GM06990 (cell line): ENCODE measurements around the gene GSX1.
"Not testable (repeated sequence)": the region's sequence is repeated elsewhere in the genome, so short reads cannot be mapped to it uniquely, and the experiment has no call there.

Experiments used
- DNase-seq: peaks from one replicate; pipeline ENCODE4 v3.0.0-alpha.2; 2011; ENCODE audit not compliant: insufficient read length; ENCODE audit errors: extremely low read depth
- H3K27me3 ChIP-seq: replicated peaks from 2 replicates; pipeline ENCODE4 v1.6.0; 2011; ENCODE audit warnings: low read length; ENCODE audit not compliant: control insufficient read depth, insufficient read depth
- H3K36me3 ChIP-seq: 2 replicates; pipeline ENCODE4 v1.5.1; 2011; ENCODE audit warnings: low read length; ENCODE audit not compliant: control insufficient read depth, insufficient read depth
- H3K4me3 ChIP-seq: replicated peaks from 2 replicates; pipeline ENCODE4 v1.5.1; 2011; ENCODE audit warnings: low read depth, mild to moderate bottlenecking, control low read depth, low read length
- TF ChIP-seq, protein P1 (sequence below): IDR thresholded peaks from 2 replicates; pipeline ENCODE4 v1.5.1; 2011; ENCODE audit warnings: low read length, control low read depth, mild to moderate bottlenecking, inconsistent platforms; ENCODE audit not compliant: insufficient read depth, poor library complexity, severe bottlenecking

The GSX1 gene

DNA sequence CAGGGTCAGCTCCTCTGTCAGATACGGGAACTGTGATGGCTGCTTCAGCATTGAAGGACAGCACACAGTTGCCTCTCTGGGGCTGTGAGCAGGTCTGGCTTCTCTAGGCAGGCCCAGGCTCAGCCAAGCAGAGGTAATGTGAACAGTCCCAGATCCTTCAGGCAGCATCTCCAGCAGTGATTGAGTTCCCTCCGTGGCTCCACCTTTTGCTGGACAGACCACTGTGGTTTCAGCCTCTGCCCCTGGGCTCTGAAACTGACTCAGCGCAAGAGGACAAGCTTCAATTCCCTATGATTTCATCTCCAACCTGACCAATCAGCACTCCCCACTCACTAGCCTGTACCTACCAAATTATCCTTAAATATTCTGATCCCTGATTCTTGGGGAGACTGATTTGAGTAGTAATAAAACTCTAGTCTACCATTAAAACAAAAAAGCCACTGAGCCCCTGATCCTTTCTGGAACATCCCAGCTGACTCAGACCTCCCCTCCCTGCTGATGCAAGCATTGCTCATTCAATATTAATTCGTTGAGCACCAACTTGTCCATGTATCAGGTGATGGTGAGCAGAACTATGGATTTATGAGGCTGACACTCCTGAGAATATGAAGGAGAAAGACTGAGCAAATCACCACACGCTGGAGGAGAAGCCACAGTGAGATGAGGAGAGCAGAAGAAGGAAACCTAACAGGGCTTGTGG is 16.7 kb downstream of the GSX1 start:
- TF ChIP-seq, protein P1, sequence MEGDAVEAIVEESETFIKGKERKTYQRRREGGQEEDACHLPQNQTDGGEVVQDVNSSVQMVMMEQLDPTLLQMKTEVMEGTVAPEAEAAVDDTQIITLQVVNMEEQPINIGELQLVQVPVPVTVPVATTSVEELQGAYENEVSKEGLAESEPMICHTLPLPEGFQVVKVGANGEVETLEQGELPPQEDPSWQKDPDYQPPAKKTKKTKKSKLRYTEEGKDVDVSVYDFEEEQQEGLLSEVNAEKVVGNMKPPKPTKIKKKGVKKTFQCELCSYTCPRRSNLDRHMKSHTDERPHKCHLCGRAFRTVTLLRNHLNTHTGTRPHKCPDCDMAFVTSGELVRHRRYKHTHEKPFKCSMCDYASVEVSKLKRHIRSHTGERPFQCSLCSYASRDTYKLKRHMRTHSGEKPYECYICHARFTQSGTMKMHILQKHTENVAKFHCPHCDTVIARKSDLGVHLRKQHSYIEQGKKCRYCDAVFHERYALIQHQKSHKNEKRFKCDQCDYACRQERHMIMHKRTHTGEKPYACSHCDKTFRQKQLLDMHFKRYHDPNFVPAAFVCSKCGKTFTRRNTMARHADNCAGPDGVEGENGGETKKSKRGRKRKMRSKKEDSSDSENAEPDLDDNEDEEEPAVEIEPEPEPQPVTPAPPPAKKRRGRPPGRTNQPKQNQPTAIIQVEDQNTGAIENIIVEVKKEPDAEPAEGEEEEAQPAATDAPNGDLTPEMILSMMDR = no peak
- no peak for DNase-seq
- H3K27me3 ChIP-seq = peaks cover 4% of the 10 kb centered on the region
- no peaks in the 10 kb centered on the region for H3K36me3 ChIP-seq
- H3K4me3 ChIP-seq = no peak overlapping the region

GRCh38 chr13:27810009-27810408 is 17.7 kb downstream of the GSX1 start:
- Histone ChIP-seq H3K4me3 (no peak overlapping the region), H3K36me3 (no peaks in the 10 kb centered on the region), H3K27me3 (peaks cover 4% of the 10 kb centered on the region)
- TF ChIP-seq, protein P1 = no peak
- no peak for DNase-seq

DNA sequence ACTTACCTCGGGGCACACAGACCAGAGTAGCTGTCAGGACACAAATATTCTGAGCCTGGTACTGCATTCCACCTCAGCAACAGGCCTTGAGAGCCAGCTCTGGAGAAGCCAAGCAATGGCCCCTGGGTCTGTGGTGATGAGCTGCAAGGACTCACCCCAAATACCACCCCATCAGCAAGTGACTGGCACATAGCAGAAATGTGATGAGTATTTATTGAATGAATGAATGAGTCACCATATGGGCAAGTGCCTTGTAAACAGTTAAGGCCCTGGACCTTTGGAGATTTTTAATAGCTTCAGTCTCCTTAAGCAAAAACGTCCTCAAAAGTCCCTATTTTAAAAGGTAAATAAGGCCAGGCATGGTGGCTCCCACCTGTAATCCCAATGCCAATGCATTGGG is 18.2 kb downstream of the GSX1 start:
- Histone ChIP-seq H3K36me3 (no peaks in the 10 kb centered on the region), H3K4me3 (no peak overlapping the region), H3K27me3 (peaks cover 4% of the 10 kb centered on the region)
- TF ChIP-seq, protein P1 = no peak
- no peak for DNase-seq

DNA sequence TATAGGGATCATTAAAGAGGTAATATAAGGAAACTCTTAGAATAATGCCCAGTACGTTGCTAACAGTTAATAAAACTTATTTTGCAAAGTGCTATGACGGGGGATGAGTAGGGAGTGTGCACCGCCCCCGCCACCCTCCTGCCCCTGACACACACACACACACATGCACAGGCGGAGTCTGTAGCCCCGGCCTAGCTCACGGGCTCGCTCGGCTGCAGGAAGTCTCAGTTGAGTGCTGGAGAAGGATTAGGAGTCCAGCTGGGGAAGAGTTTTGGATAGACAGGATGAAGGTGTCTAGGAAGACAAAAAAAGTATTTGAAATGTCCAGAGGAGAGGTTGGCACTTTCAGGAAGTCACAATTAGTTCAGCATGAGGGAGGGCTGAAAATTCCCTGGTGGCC is 21.5 kb downstream of the GSX1 start:
- H3K36me3 ChIP-seq = no peaks in the 10 kb centered on the region
- no peak for DNase-seq
- TF ChIP-seq, protein P1 = no peak
- no peak overlapping the region for H3K4me3 ChIP-seq
- peaks cover 4% of the 10 kb centered on the region for H3K27me3 ChIP-seq

DNA sequence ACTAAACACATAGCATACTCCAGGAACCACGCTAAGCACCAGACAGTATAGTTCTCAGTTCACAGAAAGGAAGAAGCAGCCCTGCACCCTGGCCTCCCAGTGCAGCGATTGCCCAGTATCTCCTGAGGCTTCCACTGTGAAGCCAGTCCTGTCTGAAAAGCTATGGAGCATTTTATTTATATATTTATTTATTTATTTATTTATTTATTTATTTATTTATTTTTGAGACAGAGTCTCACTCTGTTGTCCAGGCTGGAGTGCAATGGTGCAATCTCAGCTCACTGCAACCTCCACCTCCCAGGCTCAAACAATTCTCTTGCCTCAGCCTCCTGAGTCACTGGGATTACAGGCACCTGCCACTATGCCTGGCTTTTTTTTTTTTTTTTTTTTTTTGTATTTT is 25.5 kb downstream of the GSX1 start:
- not testable (repeated sequence) for H3K27me3 ChIP-seq, DNase-seq, H3K36me3 ChIP-seq, H3K4me3 ChIP-seq

DNA sequence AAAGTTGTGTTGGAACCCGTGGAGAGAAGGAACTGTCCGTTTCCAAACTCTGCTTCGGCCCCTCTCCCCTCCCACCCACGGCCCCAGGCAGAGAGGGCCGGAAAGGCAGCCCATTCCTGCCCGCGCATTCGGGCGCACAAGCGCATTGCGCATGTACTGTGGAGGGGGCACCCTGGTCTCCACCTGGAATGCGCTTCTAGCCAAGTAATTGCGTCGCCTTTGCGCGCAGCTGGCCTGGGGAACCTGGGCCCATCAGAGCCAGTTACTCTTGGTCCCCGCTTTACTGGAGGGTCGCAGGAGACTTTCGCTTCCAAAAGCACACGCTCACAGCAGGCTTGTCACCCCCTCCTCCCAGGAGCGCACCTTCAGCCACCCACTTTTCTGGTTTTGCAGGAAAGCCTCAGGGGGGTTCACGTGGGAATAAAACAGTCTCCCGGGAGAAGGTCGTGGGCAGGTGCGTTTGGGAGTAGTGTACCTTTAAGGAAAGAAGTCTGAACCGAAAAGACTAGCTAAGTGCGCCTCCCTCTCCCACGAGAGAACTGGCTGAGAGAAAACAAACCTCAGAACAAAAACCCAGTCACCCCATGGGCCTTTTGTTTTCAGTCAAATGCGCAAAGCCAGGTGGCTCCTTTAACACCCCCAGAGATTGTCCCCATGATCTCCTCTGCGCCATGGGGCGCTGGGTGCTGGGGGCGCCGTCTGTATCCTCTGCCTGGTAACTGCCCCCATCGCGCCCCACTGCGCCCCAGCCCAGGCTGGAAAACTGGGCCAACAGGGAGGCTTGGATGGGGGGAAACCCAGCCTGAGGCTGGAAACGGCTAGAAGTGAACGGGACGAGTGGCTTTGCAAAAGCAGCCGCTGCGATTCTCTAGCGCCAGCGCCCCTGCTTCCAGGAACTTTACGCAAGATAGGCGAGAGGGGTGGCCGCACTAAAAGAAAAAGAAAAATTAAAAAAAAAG is 28.5 kb downstream of the GSX1 start:
- DNase-seq = peak; percentile 11
- H3K36me3 ChIP-seq = no peaks in the 10 kb centered on the region
- H3K27me3 ChIP-seq = peaks cover 3% of the 10 kb centered on the region
- no peak overlapping the region for H3K4me3 ChIP-seq
- TF ChIP-seq, protein P1 = no peak
